ENCODE measurements around the gene ARF1.

ARF1 gene

GRCh38 chr1:228082214-228082917 is at the start of gene ARF1:
TSS of gene ARF1 (plus strand) at chr1:228082708. CDS start at chr1:228097115, 14,407 bp downstream.
- DNase-seq (ENCODE audit: low read depth in 2 of 2) = peak; percentile 85 to 88

GRCh38 chr1:228033376-228033775 is 49.1 kb upstream of the ARF1 start:
- DNase-seq (ENCODE audit: low read depth in 2 of 2) = no peak

- DNase-seq (ENCODE audit: low read depth in 2 of 2) = no peak
These were observed 47.3 kb upstream of the ARF1 start for GRCh38 chr1:228034954-228035837.

GRCh38 chr1:228035844-228036243 is 46.7 kb upstream of the ARF1 start:
- no peak for DNase-seq (ENCODE audit: low read depth in 2 of 2)

GRCh38 chr1:228036701-228037231 is 45.7 kb upstream of the ARF1 start:
- DNase-seq (ENCODE audit: low read depth in 2 of 2) = no peak

GRCh38 chr1:228037401-228038386 is 44.8 kb upstream of the ARF1 start:
- peak in 1 of 2 donors; percentile 33 for DNase-seq (ENCODE audit: low read depth in 2 of 2)

- no peak for DNase-seq (ENCODE audit: low read depth in 2 of 2)
These were observed 44.0 kb upstream of the ARF1 start for GRCh38 chr1:228038387-228039005.

- DNase-seq (ENCODE audit: low read depth in 2 of 2) = no peak
These were observed 43.3 kb upstream of the ARF1 start for GRCh38 chr1:228039006-228039903.

GRCh38 chr1:228039986-228040385 is 42.5 kb upstream of the ARF1 start:
- no peak for DNase-seq (ENCODE audit: low read depth in 2 of 2)

GRCh38 chr1:228041316-228041715 is 41.2 kb upstream of the ARF1 start:
- no peak for DNase-seq (ENCODE audit: low read depth in 2 of 2)

GRCh38 chr1:228042508-228042907 is 40.0 kb upstream of the ARF1 start:
- no peak for DNase-seq (ENCODE audit: low read depth in 2 of 2)

GRCh38 chr1:228043281-228043848 is 39.1 kb upstream of the ARF1 start:
- DNase-seq (ENCODE audit: low read depth in 2 of 2) = no peak

- no peak for DNase-seq (ENCODE audit: low read depth in 2 of 2)
These were observed 37.5 kb upstream of the ARF1 start for GRCh38 chr1:228044961-228045360.

- DNase-seq (ENCODE audit: low read depth in 2 of 2) = no peak
These were observed 37.1 kb upstream of the ARF1 start for GRCh38 chr1:228045405-228045804.

GRCh38 chr1:228045871-228046270 is 36.6 kb upstream of the ARF1 start:
- DNase-seq (ENCODE audit: low read depth in 2 of 2) = no peak

- DNase-seq (ENCODE audit: low read depth in 2 of 2) = no peak
These were observed 35.9 kb upstream of the ARF1 start for GRCh38 chr1:228046421-228047182.

GRCh38 chr1:228047183-228047466 is 35.4 kb upstream of the ARF1 start:
- DNase-seq (ENCODE audit: low read depth in 2 of 2) = no peak

GRCh38 chr1:228048120-228048519 is 34.4 kb upstream of the ARF1 start:
- DNase-seq (ENCODE audit: low read depth in 2 of 2) = no peak

- DNase-seq (ENCODE audit: low read depth in 2 of 2) = no peak
These were observed 33.7 kb upstream of the ARF1 start for GRCh38 chr1:228048659-228049298.

Data from activated CD4-positive, alpha-beta T cell treated with anti-CD3 and anti-CD28 coated beads for 24 hours (primary cell).